Left colon (tissue), 2 donors: Measurements from ENCODE around the gene KIAA1671. TPM values are rescaled to one million over a fixed set of nuclear protein-coding genes. Genes with fewer than 3 reads are reported as not detected.

ENCODE experiments used
- ATAC-seq: fragments of 200-7000 bp; cut with Tn5 transposase; one replicate; pipeline ENCODE4 v1.9.1; 2020; ENCODE audit warnings: mild to moderate bottlenecking, moderate library complexity
- DNase-seq, 2 donors: peaks; one replicate each; pipeline ENCODE4 v3.0.0-alpha.2; 2020
- intact Hi-C, 2 donors: fragments of 100-400 bp; cut with DNase I in 1 of 2; cut with micrococcal nuclease in 1 of 2; formaldehyde crosslinking; loops; one replicate each; pipeline versions ENCODE4 v1.11.2 to v1.14.0; 2022; cut with DNase I, micrococcal nuclease
- total RNA-seq, 2 donors: library from RNA; stranded (reverse); fragmentation: NEBNext Ultra II Directional; extraction: Animal tissue kit (Norgen Biotek cat#: 25700); gene quantifications; one replicate each; pipeline ENCODE4 v1.2.1, GENCODE V29; 2021
- donor health status: DM: no; HTN: no; CAD: no.
- donor health status: DM: yes; HTN: yes; CAD: no.

KIAA1671 gene
- total RNA-seq, 2 donors from 2014 or later, result 100 to 106 TPM

DNA sequence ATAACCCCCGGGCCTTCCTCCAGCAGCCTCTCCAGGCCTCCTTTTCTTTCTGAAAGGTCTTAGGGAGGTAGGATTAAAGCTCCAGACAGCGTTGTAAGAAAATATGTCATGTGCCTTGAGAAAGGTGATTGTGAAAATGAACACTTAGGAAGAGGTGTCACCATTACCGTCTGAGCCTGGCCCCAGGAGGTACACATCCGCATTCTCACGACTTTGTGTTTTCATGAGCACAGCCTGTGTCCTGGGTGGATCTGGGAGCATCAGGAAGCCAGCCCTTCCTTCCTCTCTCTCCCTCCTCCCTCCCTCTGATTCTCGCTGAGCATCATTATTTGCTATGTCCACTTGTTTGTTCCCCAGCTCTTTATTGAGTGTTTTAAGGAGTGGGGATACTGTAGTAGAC lies 142.1 kb downstream of the KIAA1671 start:
- ATAC-seq (no peak), DNase-seq (no peak)
- intact Hi-C loops, result no loop called here

- intact Hi-C loops, result no loop called here
- ATAC-seq (no peak), DNase-seq (no peak)
These were observed 143.4 kb downstream of the KIAA1671 start for GRCh38 chr22:25095869-25096268.

DNA sequence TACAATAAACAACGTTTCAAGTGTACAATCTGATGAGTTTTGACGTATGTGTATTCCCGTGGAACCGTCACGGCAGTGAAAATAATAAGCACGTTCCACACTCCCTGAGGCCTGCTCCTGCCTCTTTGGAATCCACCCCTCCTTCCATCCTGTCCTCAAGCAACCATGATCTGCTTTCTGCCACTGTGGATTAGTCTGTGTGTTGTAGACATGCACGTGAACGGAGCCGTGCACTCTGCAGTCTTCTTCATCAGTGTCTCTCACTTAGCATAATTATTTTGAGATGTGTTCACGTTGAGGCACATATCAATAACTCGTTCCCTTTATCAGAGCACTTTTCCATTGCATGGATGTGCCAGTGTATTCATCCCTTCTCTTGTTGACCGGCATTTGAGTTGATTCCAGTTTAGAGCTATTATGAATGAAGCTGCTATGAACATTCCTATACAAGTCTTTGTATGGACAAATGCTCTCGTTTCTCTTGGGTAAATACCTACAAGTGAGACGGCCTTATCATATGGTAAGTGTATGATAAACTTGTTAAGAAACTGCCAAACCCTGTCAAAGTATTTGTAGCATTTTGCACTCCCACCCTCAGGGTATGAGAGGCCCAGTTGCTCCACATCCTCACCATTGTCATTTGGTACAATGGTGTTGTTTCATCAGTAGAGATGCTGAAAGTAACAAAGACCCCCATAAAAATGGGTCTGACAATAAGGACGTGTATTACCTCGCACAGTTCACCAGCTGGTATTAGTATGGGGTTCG lies 144.3 kb downstream of the KIAA1671 start:
- intact Hi-C loops, result no loop called here
- DNase-seq, result no peak
- ATAC-seq, result no peak

- DNase-seq (no peak), ATAC-seq (no peak)
- intact Hi-C loops, result no loop called here
These were observed 146.0 kb downstream of the KIAA1671 start for GRCh38 chr22:25098445-25099081.

DNA sequence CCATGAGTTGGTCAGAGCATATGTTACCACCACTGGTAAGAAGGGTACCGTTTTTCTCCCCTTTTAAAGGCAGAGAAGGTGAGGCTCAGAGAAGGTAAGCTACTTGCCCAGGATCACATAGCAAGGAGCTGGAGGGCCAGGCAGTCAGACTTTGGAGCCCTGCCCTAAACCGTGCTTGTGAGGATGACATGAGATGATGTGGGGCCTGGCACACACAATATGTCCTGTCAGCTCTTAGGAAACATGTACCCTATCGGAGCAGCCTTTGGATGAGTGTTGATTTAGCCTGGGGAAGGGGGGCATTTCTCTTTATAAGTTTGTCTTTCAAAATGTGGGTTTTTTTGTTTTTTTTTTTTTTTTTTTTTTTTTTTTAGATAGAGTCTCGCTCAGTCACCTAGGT lies 146.7 kb downstream of the KIAA1671 start:
- intact Hi-C loops, result no loop called here
- ATAC-seq, result no peak
- no peak for DNase-seq

DNA sequence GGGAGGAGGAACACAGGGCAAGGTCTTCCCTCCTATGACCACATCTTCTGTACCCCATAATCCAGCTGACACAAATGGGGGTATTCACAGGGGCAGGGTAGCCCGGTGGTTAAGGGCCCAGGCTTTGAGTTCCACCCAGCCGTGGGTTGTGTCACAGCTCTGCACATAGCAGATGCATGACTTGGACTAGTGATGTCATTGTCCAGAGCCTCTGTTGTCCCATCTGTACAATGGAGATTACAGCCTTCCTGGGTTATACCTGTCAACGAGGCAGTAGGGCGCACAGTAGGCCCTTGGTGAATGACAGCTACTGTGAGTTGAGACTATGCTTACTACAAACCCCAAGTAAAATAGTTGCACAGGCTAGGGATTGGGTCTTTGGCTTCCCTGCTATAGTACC lies 147.9 kb downstream of the KIAA1671 start:
- intact Hi-C loops, result no loop called here
- DNase-seq (no peak), ATAC-seq (peak; percentile 6)

DNA sequence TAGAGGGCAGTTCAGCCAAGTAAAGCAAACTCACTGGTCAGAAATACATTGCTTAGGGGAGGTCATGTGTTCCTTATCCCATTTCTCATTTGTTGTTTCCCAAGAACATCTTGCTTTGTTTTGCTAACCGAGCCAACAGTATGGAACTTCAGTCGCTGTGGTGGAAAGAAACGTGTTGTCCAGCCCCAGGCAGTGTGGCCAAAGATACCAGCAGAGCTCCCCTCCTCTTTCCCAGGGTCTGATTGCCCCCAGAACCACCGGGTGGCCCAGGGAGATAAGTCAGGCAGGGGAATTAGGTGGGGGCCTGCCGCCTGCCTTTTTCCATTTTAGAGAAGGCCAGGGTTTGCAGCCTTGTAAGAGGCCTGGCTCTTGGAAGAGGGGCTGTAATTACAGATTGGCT lies 148.4 kb downstream of the KIAA1671 start:
- no peak for DNase-seq
- intact Hi-C loops, result no loop called here
- ATAC-seq, result no peak

GRCh38 chr22:25101501-25101900 lies 149.0 kb downstream of the KIAA1671 start:
- intact Hi-C loops, result no loop called here
- DNase-seq, result no peak
- ATAC-seq, result no peak

DNA sequence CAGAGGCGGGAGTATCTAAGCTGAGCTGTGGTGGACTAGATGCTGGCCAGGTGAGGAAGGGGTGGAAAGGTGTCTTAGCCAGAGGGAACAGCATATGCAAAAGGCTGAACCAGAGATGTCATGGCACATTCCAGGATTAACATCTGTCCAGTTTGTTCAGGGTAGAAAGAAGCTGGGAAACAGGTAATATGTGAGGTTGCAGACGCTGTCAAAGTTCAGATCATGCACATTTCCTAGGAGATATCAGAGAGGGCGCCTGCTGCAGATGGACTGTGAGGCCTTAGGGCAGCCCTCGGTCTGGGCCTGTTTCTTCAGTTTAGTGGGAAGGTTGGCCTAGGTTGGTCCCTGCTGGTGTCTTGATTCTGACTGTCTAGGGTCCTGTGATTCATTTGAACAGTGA lies 149.5 kb downstream of the KIAA1671 start:
- intact Hi-C loops, result no loop called here
- DNase-seq (no peak), ATAC-seq (no peak)

- no peak for ATAC-seq
These were observed 150.2 kb downstream of the KIAA1671 start for GRCh38 chr22:25102722-25103121.

DNA sequence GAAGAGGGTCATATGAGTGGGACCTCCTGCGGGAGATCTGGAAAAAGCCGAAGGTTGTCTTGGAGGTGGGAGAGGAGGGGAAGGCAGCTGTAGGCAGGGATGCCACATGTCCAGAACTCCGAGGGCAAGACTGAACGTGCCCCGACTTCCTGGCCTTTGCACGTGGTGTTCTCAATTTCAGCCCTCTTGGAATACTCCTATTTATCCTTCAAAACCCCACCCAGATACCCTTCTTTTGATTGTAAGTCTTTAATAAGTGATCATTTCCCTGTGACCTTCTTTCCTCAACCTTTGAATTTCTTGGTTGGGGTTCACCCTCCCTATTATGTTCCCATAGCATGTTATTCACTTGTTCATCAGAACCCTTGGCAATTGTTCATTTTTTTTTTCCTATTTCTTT lies 151.9 kb downstream of the KIAA1671 start:
- no peak for ATAC-seq
- intact Hi-C loops, result no loop called here
- DNase-seq, result no peak

More at GRCh38 chr22:25102722-25103121, 150.2 kb downstream of the KIAA1671 start:
- DNase-seq, result no peak
- intact Hi-C loops, result no loop called here

- ATAC-seq (no peak), DNase-seq (no peak)
- intact Hi-C loops, result no loop called here
These were observed 153.5 kb downstream of the KIAA1671 start for GRCh38 chr22:25105817-25106650.

DNA sequence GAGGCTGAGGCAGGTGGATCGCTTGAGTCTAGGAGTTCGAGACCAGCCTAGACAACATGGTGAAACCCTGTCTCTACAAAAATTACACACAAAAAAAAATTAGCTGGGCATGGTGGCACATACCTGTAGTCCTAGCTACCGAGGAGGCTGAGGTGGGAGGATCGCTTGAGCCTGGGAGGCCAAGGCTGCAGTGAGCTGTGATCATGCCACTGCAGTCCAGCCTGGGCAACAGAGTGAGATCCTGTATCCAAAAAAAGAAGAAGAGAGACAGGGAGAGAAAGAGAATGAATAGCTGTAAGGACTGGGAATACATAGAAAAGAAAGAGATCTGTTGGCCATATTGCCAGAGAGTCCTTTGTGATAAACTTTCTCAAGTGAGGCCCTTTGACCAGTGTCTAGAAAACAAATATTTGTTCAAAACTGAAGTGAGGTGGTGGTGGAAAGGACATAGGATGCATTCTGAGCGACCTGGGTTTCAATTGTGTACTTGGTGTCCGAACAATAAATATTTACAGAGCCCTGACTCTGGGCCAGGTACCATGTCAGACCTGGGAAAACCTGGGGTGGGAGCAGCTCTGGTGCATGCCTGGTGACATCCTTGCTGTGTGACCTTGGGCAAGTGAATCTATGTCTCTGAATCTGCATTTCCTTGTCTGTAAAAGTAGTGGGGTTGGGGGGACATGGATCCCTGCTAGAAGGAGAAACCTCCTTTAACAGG lies 157.5 kb downstream of the KIAA1671 start:
- DNase-seq (no peak), ATAC-seq (no peak)
- intact Hi-C loops, result no loop called here

DNA sequence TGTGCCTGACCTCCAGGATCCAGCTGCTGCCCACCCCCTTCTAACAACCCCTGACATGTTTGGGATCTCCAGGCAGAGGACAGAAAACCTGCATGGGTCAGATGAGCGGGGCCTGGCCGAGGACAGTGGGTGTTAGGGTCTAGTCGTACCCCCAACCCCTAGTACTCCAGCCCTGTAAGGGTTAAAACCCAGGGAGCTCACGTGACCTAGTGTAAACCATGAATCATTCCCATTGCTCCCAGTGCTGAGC lies 158.0 kb downstream of the KIAA1671 start:
- intact Hi-C loops, result no loop called here

GRCh38 chr22:25110846-25111578 lies 158.5 kb downstream of the KIAA1671 start:
- DNase-seq, result peak; percentile 68 to 81
- intact Hi-C loops, result no loop called here
- ATAC-seq, result peak; percentile 61

More for the DNA sequence above, 158.0 kb downstream of the KIAA1671 start:
- DNase-seq, result no peak
- no peak for ATAC-seq

DNA sequence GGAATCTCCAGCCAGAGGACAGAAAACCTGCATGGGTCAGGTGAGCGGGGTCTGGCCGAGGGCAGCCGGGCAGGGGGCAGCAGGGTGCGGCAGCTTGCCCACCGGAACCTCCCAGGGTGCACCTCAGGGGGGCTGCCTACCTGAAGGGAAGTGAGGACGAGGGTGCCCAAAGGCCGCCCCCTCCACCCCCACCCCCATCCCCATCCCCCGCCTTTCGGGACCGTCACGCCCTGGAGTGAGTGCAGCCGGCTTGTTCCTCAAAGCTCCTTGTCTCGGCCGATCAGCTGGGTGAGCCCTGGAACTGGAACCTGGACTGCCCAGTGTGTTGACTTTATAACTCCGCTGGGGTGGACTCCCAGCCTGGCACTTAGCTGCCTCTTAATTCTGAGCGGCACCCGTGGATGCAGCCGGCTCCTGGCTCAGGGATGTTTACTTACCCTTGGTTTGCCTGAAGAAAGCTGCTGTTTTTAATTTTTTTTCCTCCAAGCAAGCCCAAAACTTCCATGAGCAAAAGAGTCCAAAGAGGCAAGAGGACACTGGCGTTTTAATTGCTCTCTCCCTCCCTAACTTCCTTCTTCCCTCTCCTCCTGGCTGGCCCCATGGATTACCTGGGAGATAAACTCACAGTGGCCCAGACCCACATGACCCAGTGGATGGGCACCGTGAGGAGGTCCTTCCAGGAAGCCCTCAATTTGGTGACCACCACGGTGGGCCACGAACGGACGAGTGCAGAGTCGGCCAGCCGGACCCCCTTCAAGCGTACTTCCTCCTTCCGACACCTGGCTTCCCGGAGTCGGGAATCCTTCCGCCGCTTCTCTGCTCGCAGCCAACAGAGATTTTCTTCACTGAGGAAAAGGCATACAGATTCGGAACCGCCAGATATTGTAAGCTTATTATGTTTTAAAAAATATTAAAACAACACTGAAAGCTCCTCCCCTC lies 159.3 kb downstream of the KIAA1671 start:
- DNase-seq, result peak; percentile 72 to 78
- ATAC-seq, result peak; percentile 66
- intact Hi-C loops, result no loop called here

DNA sequence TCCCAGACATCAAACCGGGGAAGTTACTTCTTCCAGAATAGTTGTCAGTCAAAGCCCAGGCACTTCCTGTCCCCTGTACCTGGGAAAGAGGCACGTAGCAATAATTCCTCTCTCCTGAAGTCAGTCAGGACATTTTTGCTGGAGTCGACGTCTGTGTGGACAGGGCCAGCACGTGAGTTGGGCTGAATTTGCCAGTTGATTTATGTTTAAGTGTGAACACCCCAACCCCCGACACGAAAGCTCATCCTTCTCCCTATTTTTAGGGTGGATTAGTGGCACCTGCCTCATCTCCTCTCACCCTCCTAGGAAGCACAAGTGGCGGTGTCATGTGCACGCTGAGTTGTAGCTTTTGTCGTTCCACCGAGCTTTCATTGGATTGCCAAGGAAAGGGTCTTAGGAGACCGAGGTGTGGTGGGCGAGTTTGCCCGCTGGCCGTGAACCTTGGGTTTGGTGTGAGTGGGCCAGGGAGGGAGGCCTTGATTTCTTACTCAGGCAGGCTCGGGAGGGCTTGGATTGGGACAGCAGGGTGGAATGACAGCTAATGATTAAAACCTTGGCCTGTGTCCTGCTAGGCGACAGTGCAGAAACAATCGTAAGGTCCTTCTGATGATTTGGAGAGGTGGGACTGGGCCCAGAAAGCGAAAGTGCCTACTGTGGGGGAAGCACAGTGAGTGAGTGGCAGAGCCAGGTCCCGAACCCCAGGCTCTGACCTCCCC lies 160.2 kb downstream of the KIAA1671 start:
- DNase-seq (no peak), ATAC-seq (no peak)
- intact Hi-C loops, result no loop called here
